ENCODE results near the gene INF2. TPM values are rescaled to one million over a fixed set of nuclear protein-coding genes. Genes with fewer than 3 reads are reported as not detected.
A peak's percentile ranks its signal among the peaks of the same experiment; 100 is the strongest.

Gene INF2
- polyA plus RNA-seq, 1 experiment, result 39.9 TPM

DNA sequence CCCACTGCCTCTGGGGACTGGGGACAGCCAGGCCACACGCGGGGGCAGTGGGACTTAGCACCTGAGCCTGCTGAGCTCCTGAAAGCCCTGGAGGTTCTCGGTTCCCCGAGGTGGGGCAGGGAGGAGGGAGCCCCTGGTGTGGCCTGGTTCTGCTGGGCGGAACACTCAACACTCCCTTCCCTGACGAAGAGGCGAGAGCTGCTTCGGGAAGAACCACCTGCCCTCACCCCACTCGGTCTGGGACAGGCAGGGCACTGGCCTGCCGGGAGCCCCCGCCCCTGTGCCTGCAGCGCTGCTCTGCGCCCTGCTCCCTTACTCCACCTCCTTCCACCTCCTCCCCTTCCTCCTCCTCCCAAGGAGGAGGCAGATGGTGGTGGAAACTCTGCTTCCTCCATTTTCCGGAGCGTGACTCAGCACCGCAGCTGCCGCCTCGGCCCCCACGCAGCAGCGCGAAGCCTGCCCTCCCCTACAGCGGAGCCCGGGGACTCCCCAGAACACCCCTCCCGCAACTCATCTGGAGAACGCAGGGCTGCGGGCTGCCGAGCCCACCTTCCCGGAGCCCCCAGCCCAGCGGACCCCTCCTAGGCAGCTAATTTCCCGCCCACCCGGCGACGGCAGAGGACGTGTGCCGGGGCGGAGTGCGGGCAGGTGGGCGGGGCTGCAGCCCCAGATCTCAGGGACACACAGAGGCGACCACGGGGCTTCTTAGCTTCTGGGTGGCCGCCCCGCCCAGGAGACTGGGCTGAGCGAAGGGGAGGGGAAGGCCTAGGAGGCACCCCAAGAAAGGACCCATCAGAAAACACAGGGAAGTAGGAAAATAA, 11.7 kb upstream of the INF2 start:
- Histone ChIP-seq H3K36me3 (ENCODE audit: control insufficient read depth, insufficient read depth, low read length) (no peaks in the 10 kb centered on the region; the same call in 1 of the 2 replicates), H3K4me3 (ENCODE audit: low read depth, low read length) (peak overlapping the region; percentile 49), H3K27me3 (ENCODE audit: control insufficient read depth, insufficient read depth, low read length) (no peaks in the 10 kb centered on the region)
- TF ChIP-seq, protein P1, sequence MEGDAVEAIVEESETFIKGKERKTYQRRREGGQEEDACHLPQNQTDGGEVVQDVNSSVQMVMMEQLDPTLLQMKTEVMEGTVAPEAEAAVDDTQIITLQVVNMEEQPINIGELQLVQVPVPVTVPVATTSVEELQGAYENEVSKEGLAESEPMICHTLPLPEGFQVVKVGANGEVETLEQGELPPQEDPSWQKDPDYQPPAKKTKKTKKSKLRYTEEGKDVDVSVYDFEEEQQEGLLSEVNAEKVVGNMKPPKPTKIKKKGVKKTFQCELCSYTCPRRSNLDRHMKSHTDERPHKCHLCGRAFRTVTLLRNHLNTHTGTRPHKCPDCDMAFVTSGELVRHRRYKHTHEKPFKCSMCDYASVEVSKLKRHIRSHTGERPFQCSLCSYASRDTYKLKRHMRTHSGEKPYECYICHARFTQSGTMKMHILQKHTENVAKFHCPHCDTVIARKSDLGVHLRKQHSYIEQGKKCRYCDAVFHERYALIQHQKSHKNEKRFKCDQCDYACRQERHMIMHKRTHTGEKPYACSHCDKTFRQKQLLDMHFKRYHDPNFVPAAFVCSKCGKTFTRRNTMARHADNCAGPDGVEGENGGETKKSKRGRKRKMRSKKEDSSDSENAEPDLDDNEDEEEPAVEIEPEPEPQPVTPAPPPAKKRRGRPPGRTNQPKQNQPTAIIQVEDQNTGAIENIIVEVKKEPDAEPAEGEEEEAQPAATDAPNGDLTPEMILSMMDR (IDR thresholded peaks at IDR 0.05; ENCODE audit: insufficient read depth, low read depth, low read length), result no peak
- POLR2A ChIA-PET, result interaction anchor here (0.7 kb wide), 1 partner anchor 19 kb away, joined by 5 read pairs; no protein-coding TSS in a partner anchor
- DNase-seq (ENCODE audit: low read depth), result no peak
- CTCF ChIA-PET, result interaction anchor here (0.7 to 1.7 kb wide), 5 partner anchors 25 to 44 kb away, joined by 3 to 4 read pairs (median 3); no protein-coding TSS in a partner anchor

DNA sequence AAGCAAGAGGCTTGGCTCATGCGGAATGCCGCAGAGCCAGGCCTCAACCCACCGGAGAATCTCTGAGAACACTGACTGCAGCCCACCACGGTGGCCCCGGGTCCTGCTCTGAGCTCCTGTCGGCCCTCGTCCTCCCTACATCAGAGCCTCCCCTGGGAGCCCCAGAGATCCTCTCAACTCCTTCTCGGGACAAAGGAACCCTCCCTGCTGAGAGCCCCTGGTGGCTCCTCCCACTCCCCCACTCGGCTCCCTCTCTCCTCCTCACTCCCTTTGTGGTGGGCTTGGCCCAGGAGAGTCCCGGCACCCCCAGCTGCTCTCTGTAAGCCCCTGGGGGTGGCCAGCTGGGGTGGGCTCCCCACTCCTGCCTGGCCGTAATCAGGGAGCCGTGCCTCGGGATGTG, 11.1 kb upstream of the INF2 start:
- ChIA-PET POLR2A (no interaction called here), CTCF (interaction anchor here (0.5 to 1.7 kb wide), 3 partner anchors 25 to 752 kb away, joined by 3 to 4 read pairs (median 3); no protein-coding TSS in a partner anchor)
- DNase-seq (ENCODE audit: low read depth), result no peak
- Histone ChIP-seq H3K27me3 (ENCODE audit: control insufficient read depth, insufficient read depth, low read length) (no peaks in the 10 kb centered on the region), H3K36me3 (ENCODE audit: control insufficient read depth, insufficient read depth, low read length) (no peaks in the 10 kb centered on the region; the same call in 1 of the 2 replicates), H3K4me3 (ENCODE audit: low read depth, low read length) (peak overlapping the region; percentile 49)
- TF ChIP-seq, protein P1 (IDR thresholded peaks at IDR 0.05; ENCODE audit: insufficient read depth, low read depth, low read length), result no peak

DNA sequence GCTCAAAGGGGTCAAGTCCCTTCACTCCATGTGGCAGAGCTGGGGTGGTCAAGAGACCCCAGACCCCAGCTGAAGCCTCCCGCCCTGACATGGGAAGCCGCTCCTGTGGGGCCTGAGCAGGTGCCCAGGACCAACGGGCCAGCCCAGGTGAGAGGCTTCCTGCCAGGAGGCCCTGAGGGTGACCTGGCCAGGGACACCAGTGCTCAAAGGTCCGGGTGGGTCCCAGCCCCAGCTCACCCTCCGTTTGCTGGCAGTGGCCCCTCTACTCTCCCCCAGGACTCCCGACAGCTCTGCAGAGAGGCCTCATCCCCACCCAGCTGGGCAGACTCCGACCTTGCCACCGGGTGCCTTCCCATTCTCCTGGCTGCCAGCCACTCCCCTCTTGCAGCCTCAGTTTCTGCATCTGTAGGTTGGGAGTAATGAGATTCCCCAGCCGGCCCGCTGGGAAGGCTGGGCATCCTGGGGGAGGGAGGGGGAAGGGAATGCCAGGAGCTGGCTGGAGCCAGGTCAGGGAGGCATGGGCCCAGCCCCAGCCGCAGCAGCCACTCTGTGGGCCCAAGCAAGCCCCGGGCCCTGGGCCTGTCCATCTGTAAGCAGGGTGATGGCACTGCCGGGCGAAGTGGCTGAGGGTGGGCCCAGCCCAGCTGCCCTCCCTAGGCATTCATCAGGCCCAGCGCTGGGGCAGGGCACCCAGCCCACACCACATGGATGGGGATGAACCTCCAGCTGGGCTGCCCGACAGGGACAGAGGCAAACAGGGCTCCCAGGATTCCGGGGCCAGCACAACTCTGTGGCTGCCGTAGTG, 10.3 kb upstream of the INF2 start:
- no peaks in the 10 kb centered on the region; the same call in 1 of the 2 replicates for H3K36me3 ChIP-seq (ENCODE audit: control insufficient read depth, insufficient read depth, low read length)
- DNase-seq (ENCODE audit: low read depth), result no peak
- ChIA-PET POLR2A (no interaction called here), CTCF (interaction anchor here (0.5 to 1.7 kb wide), 2 partner anchors 30 to 753 kb away, joined by 3 to 4 read pairs; no protein-coding TSS in a partner anchor)
- TF ChIP-seq, protein P1 (IDR thresholded peaks at IDR 0.05; ENCODE audit: insufficient read depth, low read depth, low read length), result no peak
- H3K4me3 ChIP-seq (ENCODE audit: low read depth, low read length), result no peak overlapping the region
- no peaks in the 10 kb centered on the region for H3K27me3 ChIP-seq (ENCODE audit: control insufficient read depth, insufficient read depth, low read length)

DNA sequence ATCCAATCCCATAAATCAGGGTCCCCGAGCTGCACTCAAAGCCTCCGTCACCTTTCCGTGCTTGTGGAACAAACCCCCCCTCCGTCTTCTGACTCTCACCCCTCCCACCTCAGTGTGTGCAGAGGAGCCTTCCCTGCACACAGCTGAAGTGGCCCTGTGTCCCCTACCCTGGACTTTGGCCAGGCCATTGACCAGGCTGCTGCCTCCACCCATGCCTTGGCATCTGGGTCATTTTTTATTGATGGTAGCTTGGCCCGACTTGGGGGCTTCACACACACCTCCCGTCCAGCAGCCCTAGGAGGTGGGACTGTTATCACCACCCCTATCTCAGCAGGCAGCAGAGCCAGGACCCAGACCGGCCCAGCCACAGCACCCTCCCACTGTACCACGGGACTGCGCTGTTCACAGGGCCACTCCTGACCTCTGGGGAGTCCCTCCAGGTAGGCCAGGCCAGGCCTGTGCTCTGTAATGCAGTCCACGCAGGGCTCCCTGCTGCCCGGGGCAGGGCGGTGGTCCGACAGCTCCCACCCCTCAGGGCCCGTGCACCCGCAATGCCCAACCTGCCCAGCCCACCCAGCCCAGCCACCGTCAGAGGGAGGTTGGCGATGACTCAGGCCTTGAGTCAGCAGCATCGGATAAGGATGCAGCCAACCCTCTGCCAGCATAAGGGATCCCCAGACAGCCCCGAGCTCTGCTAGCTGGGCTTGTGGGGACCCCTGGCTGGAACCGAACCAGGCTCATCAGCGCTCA, 9.2 kb upstream of the INF2 start:
- H3K4me3 ChIP-seq (ENCODE audit: low read depth, low read length), result no peak overlapping the region
- no peak for DNase-seq (ENCODE audit: low read depth)
- ChIA-PET CTCF (interaction anchor here (0.9 to 1.5 kb wide), 4 partner anchors 18 to 44 kb away, joined by 3 to 4 read pairs (median 4); partner anchors contain the start of gene ADSS1), POLR2A (no interaction called here)
- no peaks in the 10 kb centered on the region; the same call in 1 of the 2 replicates for H3K36me3 ChIP-seq (ENCODE audit: control insufficient read depth, insufficient read depth, low read length)
- TF ChIP-seq, protein P1 (IDR thresholded peaks at IDR 0.05; ENCODE audit: insufficient read depth, low read depth, low read length), result no peak
- no peaks in the 10 kb centered on the region for H3K27me3 ChIP-seq (ENCODE audit: control insufficient read depth, insufficient read depth, low read length)

Data from BJ (cell line).